ENCODE data around the gene OR2T8. TPM values are rescaled to one million over a fixed set of nuclear protein-coding genes. Genes with fewer than 3 reads are reported as not detected.
"Not testable (repeated sequence)": the region's sequence is repeated elsewhere in the genome, so short reads cannot be mapped to it uniquely, and the experiment has no call there.

The OR2T8 gene
- total RNA-seq, 1 experiment from 2014 or later: not detected

- H3K4me1 ChIP-seq (replicated peaks): no peaks in the 10 kb centered on the region
- H3K9me3 ChIP-seq (replicated peaks): no peaks in the 10 kb centered on the region
Measured at GRCh38 chr1:247924868-247925267, 4.8 kb downstream of the OR2T8 start, which contains the start of gene OR2AJ1. TSS of gene OR2AJ1 (plus strand) at chr1:247924889. CDS start at chr1:247933769, 8,880 bp downstream.

DNA sequence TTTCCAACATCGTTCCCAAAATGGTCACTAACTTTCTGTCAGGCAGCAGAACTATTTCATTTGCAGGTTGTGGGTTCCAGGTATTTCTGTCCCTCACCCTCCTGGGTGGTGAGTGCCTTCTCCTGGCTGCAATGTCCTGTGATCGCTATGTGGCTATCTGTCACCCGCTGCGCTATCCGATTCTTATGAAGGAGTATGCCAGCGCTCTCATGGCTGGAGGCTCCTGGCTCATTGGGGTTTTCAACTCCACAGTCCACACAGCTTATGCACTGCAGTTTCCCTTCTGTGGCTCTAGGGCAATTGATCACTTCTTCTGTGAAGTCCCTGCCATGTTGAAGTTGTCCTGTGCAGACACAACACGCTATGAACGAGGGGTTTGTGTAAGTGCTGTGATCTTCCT, 13.9 kb downstream of the OR2T8 start:
- Histone ChIP-seq H3K27ac (no peak overlapping the region), H3K36me3 (no peaks in the 10 kb centered on the region), H3K27me3 (replicated peaks) (no peaks in the 10 kb centered on the region), H3K4me3 (no peak overlapping the region), H3K9me3 (replicated peaks) (peaks cover 16% of the 10 kb centered on the region), H3K4me1 (replicated peaks) (no peaks in the 10 kb centered on the region)
- DNase-seq (ENCODE audit: low read depth in 1 of 2, low spot score in 2 of 2): no peak

More at GRCh38 chr1:247924868-247925267, 4.8 kb downstream of the OR2T8 start, which contains the start of gene OR2AJ1:
- DNase-seq (ENCODE audit: low read depth in 1 of 2, low spot score in 2 of 2): no peak
- H3K4me3 ChIP-seq: no peak within 1 kb of the TSS
- no peaks in the 10 kb centered on the region for H3K36me3 ChIP-seq
- H3K27me3 ChIP-seq (replicated peaks): no peaks in the 10 kb centered on the region
- no peak within 1 kb of the TSS for H3K27ac ChIP-seq

DNA sequence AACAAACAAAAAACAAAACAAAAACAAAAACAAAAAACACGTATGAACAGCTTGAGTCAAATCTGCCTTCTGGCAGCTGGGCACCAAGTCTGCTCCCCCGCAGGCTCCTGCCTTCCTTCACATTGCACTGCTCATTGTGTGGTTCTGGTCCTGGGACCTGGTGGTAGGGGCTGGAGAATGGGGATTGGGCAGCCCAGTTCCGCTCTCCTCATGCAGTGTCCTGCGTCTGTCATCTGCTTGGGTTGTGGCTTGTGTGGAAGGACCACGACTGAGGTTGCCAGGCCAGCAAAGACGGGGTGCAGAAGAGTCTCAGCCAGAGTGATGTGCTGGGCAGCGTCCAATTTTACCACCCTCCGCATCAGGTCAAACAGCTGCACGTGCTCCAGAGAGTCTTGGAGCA, 15.7 kb downstream of the OR2T8 start:
- H3K36me3 ChIP-seq: no peaks in the 10 kb centered on the region
- peaks cover 16% of the 10 kb centered on the region for H3K9me3 ChIP-seq (replicated peaks)
- H3K4me1 ChIP-seq (replicated peaks): no peaks in the 10 kb centered on the region
- no peak overlapping the region for H3K27ac ChIP-seq
- H3K27me3 ChIP-seq (replicated peaks): no peaks in the 10 kb centered on the region
- DNase-seq (ENCODE audit: low read depth in 1 of 2, low spot score in 2 of 2): no peak
- no peak overlapping the region for H3K4me3 ChIP-seq

DNA sequence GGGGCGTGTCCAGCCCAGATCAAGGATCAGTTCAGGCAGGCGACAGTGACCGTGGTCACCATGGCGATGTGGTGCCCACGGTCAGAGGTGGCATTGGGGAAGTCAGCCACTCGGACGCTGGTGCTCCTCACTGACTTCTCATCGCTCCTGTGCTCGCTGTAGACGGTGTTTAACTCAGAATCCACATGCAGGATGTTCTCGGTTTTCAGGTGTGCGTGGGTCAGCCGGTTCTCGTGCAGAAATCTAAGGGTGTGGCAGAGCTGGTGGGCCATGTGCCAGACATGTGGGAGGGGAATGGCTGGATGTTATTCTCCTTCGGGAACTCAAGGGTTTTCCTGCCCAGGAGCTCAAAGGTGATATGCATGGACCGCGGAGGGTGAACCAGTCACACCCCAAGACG, 16.4 kb downstream of the OR2T8 start:
- Histone ChIP-seq H3K4me3 (no peak overlapping the region), H3K9me3 (replicated peaks) (peaks cover 16% of the 10 kb centered on the region)

DNA sequence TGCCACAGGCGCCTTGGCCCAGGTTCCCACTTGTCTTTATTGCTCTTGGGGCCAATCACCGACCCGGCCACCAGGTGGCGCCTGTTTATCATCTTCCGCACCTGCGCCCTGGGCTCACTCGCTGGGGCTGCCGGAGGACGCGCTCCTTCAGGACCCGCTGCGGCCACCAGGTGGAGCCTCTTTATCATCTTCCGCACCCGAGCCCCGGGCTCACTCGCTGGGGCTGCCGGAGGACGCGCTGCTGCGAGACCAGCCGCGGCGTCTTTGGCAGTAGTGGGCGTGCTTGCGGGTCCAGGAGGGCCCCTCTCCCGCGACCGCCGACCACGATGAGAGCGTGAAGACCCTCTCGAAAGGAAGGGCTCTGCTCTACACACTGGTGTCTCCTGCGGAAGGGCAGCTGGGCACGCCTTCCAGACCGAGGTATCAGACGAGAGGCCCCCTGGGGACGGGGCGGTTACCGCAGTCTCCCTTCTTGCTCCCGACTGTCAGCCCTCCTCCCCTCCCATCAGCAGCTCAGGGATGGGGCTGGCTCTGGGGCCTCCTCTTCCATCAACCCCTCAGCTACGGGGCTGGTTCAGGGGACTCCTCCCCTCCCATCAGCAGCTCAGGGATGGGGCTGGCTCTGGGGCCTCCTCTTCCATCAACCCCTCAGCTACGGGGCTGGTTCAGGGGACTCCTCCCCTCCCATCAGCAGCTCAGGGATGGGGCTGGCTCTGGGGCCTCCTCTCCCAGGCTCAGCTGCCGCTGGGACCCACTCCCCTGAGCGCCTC, 17.1 kb downstream of the OR2T8 start:
- H3K4me3 ChIP-seq; H3K27me3 ChIP-seq (replicated peaks); H3K4me1 ChIP-seq (replicated peaks); H3K36me3 ChIP-seq; DNase-seq (ENCODE audit: low read depth in 1 of 2, low spot score in 2 of 2); H3K27ac ChIP-seq: not testable (repeated sequence)
- H3K9me3 ChIP-seq (replicated peaks): peaks cover 13% of the 10 kb centered on the region

More for the DNA sequence above, 16.4 kb downstream of the OR2T8 start:
- no peaks in the 10 kb centered on the region for H3K27me3 ChIP-seq (replicated peaks)
- no peaks in the 10 kb centered on the region for H3K4me1 ChIP-seq (replicated peaks)
- DNase-seq (ENCODE audit: low read depth in 1 of 2, low spot score in 2 of 2): no peak
- H3K36me3 ChIP-seq: no peaks in the 10 kb centered on the region
- no peak overlapping the region for H3K27ac ChIP-seq

DNA sequence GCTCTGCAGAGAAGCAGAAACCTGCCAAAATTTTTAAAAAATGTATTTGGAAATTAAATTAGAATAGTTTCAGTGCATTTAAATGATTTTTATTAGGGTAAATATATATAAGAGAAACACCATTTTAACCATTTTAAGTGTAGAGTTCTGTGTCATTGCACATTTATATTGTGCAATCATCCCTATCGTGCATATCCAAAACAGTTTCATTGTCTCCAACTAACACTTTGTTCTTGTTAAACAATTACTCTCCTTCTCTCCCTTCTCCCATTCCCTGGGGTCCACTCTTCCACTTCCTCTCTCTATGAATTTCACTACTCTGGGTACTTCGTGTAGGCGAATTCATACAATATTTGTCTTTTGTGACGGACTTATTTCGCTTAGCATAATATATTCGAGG, 22.6 kb downstream of the OR2T8 start:
- Histone ChIP-seq H3K9me3 (replicated peaks) (peaks cover 3% of the 10 kb centered on the region), H3K36me3 (no peaks in the 10 kb centered on the region), H3K4me3 (no peak overlapping the region), H3K4me1 (replicated peaks) (no peaks in the 10 kb centered on the region), H3K27ac (no peak overlapping the region), H3K27me3 (replicated peaks) (no peaks in the 10 kb centered on the region)
- no peak for DNase-seq (ENCODE audit: low read depth in 1 of 2, low spot score in 2 of 2)

DNA sequence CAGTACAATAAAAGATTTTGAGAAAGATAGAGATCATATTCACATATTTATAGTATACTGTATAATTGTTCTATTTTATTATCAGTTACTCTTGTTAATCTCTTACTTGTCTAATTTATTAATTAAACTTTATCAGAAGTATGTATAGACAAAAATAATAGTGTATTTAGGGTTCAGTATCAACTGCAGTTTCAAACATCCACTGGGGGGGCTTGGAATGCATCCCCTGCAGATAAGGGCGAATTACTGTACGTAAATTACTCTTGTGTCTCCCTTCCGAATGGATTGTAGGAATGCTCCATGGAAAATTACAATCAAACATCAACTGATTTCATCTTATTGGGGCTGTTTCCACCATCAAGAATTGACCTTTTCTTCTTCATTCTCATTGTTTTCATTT, 28.5 kb downstream of the OR2T8 start, which contains the start of gene OR2L8:
TSS of gene OR2L8 (plus strand) at position 301 of the 400 bp plus-strand sequence. CDS start at position 301, 0 bp downstream.
- peaks cover 3% of the 10 kb centered on the region; the same call in 1 of the 2 replicates for H3K9me3 ChIP-seq (replicated peaks)
- no peaks in the 10 kb centered on the region for H3K36me3 ChIP-seq
- H3K4me3 ChIP-seq: no peak within 1 kb of the TSS
- no peak for DNase-seq (ENCODE audit: low read depth in 1 of 2, low spot score in 2 of 2)
- no peaks in the 10 kb centered on the region for H3K4me1 ChIP-seq (replicated peaks)
- no peak within 1 kb of the TSS for H3K27ac ChIP-seq
- no peaks in the 10 kb centered on the region for H3K27me3 ChIP-seq (replicated peaks)

- no peaks in the 10 kb centered on the region for H3K36me3 ChIP-seq
- H3K9me3 ChIP-seq (replicated peaks): no peaks in the 10 kb centered on the region
- H3K4me3 ChIP-seq: no peak overlapping the region
- no peaks in the 10 kb centered on the region for H3K4me1 ChIP-seq (replicated peaks)
- H3K27me3 ChIP-seq (replicated peaks): no peaks in the 10 kb centered on the region
- DNase-seq (ENCODE audit: low read depth in 1 of 2, low spot score in 2 of 2): no peak
- H3K27ac ChIP-seq: no peak overlapping the region
Measured at GRCh38 chr1:247953408-247953807, 33.4 kb downstream of the OR2T8 start.

- no peaks in the 10 kb centered on the region for H3K4me1 ChIP-seq (replicated peaks)
- H3K9me3 ChIP-seq (replicated peaks): no peaks in the 10 kb centered on the region; the same call in 1 of the 2 replicates
- H3K27me3 ChIP-seq (replicated peaks): no peaks in the 10 kb centered on the region
- no peaks in the 10 kb centered on the region for H3K36me3 ChIP-seq
- no peak overlapping the region for H3K4me3 ChIP-seq
- H3K27ac ChIP-seq: no peak overlapping the region
- no peak for DNase-seq (ENCODE audit: low read depth in 1 of 2, low spot score in 2 of 2)
Measured at GRCh38 chr1:247961791-247962190, 41.7 kb downstream of the OR2T8 start.

GRCh38 chr1:247962911-247963588, 43.0 kb downstream of the OR2T8 start:
- H3K4me1 ChIP-seq (replicated peaks): no peaks in the 10 kb centered on the region
- H3K36me3 ChIP-seq: no peaks in the 10 kb centered on the region
- H3K4me3 ChIP-seq: no peak overlapping the region
- no peak for DNase-seq (ENCODE audit: low read depth in 1 of 2, low spot score in 2 of 2)
- no peaks in the 10 kb centered on the region; the same call in 1 of the 2 replicates for H3K9me3 ChIP-seq (replicated peaks)
- H3K27me3 ChIP-seq (replicated peaks): no peaks in the 10 kb centered on the region
- H3K27ac ChIP-seq: no peak overlapping the region

DNA sequence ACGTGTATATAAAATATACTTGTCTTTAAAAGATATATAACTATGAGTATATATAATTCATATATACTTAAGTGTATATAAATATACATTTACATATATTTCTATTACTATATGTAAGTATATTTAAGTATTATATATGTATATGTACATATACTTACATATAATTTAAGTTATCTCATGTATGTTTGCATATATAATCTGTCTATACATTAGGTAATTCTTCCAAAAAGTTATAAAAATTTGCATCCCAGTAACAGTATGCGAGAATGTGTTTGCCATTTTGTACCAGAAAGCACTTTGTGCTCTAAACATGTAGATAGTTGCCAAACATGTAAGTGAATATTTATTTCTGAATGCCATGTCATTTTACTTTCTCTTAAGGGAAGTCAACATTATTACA, 44.9 kb downstream of the OR2T8 start, which contains the start of gene OR2AK2:
TSS of gene OR2AK2 (plus strand) at position 301 of the 400 bp plus-strand sequence. CDS start 144 bp downstream, outside the sequence.
- H3K27ac ChIP-seq: no peak within 1 kb of the TSS
- DNase-seq (ENCODE audit: low read depth in 1 of 2, low spot score in 2 of 2): no peak
- no peaks in the 10 kb centered on the region for H3K27me3 ChIP-seq (replicated peaks)
- no peak within 1 kb of the TSS for H3K4me3 ChIP-seq
- no peaks in the 10 kb centered on the region; the same call in 1 of the 2 replicates for H3K9me3 ChIP-seq (replicated peaks)
- no peaks in the 10 kb centered on the region for H3K4me1 ChIP-seq (replicated peaks)
- H3K36me3 ChIP-seq: no peaks in the 10 kb centered on the region

DNA sequence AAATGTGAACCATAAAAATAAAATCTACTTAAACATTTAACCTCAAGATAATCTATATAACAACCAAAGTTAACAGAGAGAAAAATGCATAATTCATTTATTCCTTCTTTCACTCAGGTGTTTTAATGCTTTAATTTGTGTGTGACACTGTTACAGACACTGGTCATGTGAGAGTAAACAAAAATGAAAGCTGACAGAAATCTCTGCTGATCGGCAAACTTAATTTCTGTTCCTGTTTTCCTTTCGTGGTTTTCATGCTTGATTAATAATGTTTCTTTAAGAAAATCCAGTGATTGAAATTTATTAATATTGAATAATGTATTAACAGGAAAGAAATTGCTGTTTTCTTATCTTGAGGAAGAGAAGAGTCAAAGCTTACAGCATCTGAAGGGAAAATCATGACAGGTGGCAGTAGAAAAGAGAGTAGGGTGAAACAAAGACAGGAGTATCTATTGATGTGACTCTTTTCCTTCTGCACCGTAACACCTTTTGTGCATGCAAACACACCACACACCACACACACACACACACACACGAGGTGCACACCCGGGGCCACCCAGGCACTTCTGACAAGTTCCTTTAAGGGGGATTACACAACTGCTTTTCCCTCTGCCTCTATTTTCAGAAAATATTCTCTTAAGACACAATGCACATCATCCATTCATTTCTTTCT, 46.6 kb downstream of the OR2T8 start:
- Histone ChIP-seq H3K27me3 (replicated peaks) (no peaks in the 10 kb centered on the region), H3K4me1 (replicated peaks) (no peaks in the 10 kb centered on the region), H3K4me3 (no peak overlapping the region), H3K36me3 (no peaks in the 10 kb centered on the region), H3K27ac (no peak overlapping the region), H3K9me3 (replicated peaks) (no peaks in the 10 kb centered on the region; the same call in 1 of the 2 replicates)
- no peak for DNase-seq (ENCODE audit: low read depth in 1 of 2, low spot score in 2 of 2)

All from SJSA1 (cell line).